ENCODE measurements around the gene RFTN2. TPM values are rescaled to one million over a fixed set of nuclear protein-coding genes. Genes with fewer than 3 reads are reported as not detected.

Gene RFTN2
- total and polyA plus RNA-seq, 2 of the 13 experiments (the other 11 are each of a cell fraction or from before 2014, with no cell fraction given): not detected

DNA sequence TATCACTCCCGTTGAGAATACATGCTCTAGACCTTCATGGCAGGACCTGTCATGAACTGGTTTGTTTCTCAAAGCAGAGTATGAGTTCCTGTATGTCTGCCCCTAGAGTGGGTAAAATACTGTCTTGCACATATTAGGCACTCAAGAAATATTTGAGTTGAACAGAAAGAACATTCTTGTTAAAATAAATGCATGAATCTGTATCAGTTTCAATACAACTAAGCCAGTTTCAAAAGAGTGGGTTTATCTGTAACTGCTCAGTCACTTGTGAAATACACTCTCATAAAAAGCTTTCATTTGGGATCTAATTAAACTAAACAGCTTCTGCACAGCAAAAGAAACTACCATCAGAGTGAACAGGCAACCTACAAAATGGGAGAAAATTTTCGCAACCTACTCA lies 69.2 kb downstream of the RFTN2 start (continued):
- TF ChIP-seq ZNF660 (CRISPR knock-in tag; IDR thresholded peaks at IDR 0.05; ENCODE audit: borderline replicate concordance, low read depth) (no peak), ZNF562 (CRISPR knock-in tag; IDR thresholded peaks at IDR 0.05; ENCODE audit: borderline replicate concordance) (no peak), ZNF24 (IDR thresholded peaks at IDR 0.05) (no peak)
- TF ChIP-seq, protein P1, sequence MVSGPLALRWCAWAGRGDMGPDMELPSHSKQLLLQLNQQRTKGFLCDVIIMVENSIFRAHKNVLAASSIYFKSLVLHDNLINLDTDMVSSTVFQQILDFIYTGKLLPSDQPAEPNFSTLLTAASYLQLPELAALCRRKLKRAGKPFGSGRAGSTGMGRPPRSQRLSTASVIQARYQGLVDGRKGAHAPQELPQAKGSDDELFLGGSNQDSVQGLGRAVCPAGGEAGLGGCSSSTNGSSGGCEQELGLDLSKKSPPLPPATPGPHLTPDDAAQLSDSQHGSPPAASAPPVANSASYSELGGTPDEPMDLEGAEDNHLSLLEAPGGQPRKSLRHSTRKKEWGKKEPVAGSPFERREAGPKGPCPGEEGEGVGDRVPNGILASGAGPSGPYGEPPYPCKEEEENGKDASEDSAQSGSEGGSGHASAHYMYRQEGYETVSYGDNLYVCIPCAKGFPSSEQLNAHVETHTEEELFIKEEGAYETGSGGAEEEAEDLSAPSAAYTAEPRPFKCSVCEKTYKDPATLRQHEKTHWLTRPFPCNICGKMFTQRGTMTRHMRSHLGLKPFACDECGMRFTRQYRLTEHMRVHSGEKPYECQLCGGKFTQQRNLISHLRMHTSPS (CRISPR knock-in tag; IDR thresholded peaks at IDR 0.05; ENCODE audit: low read depth): no peak
- TF ChIP-seq, protein P2, sequence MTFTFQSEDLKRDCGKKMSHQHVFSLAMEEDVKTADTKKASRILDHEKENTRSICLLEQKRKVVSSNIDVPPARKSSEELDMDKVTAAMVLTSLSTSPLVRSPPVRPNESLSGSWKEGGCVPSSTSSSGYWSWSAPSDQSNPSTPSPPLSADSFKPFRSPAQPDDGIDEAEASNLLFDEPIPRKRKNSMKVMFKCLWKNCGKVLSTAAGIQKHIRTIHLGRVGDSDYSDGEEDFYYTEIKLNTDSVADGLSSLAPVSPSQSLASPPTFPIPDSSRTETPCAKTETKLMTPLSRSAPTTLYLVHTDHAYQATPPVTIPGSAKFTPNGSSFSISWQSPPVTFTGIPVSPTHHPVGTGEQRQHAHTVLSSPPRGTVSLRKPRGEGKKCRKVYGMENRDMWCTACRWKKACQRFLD (CRISPR knock-in tag; IDR thresholded peaks at IDR 0.05; ENCODE audit: borderline replicate concordance): no peak

DNA sequence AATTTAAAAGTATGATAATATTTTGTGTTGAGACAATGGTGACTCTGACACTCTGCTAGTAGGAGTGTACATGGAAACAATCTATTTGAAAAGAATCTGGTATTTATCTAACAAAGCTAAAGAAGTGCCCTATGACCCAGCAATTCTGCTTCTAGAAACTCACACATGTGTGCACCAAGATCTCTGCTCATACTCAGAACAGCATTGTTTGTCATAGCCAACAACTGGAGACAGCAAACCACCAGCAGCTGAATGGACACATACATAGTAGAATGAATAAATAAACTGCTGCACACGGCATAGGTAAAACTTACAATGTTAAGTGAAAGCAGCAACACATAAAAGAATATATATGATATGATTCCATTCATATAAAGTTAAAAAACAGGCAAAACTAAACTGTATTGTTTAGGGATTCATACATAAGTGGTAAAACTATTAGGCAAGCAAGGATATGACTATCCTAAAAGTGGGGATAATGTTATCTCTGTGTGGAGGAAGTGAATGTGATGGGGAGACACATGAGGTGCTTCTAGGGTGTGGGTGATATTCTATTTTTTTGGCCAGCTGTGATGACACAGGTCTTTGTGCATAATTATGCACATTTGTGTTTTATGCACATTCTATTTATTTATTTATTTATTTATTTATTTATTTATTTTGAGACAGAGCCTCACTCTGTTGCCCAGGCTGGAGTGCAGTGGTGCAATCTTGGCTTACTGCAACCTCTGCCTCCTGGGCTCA lies 71.1 kb downstream of the RFTN2 start:
- peaks cover 9% of the 10 kb centered on the region for H3K4me1 ChIP-seq (ENCODE audit: insufficient read depth, low read length)
- H3K27me3 ChIP-seq (ENCODE audit: control insufficient read depth in 1 of 2, insufficient read depth in 2 of 2, low read length in 2 of 2): peaks cover 2 to 23% of the 10 kb centered on the region in 2 experiments; a peak in 4 of 5 replicates
- CTCF ChIA-PET (ENCODE audit: low intra/inter-chr PET ratio, low total read pairs): no interaction called here
- H3K79me2 ChIP-seq (ENCODE audit: insufficient read depth, low read length): no peaks in the 10 kb centered on the region
- H3K9me3 ChIP-seq (ENCODE audit: low read length): no peaks in the 10 kb centered on the region
- H2AFZ ChIP-seq (ENCODE audit: low read length): no peak overlapping the region
- no peak for TF ChIP-seq ZFP37 (CRISPR knock-in tag; IDR thresholded peaks at IDR 0.05; ENCODE audit: borderline replicate concordance)
- no peak for TF ChIP-seq TBL1XR1 (IDR thresholded peaks at IDR 0.05; ENCODE audit: borderline replicate concordance, low read length, partially characterized antibody)
- no peak for TF ChIP-seq IKZF4 (CRISPR knock-in tag; IDR thresholded peaks at IDR 0.05; ENCODE audit: borderline replicate concordance, low read depth, not compliant biosample characterization)
- TF ChIP-seq, protein P3, sequence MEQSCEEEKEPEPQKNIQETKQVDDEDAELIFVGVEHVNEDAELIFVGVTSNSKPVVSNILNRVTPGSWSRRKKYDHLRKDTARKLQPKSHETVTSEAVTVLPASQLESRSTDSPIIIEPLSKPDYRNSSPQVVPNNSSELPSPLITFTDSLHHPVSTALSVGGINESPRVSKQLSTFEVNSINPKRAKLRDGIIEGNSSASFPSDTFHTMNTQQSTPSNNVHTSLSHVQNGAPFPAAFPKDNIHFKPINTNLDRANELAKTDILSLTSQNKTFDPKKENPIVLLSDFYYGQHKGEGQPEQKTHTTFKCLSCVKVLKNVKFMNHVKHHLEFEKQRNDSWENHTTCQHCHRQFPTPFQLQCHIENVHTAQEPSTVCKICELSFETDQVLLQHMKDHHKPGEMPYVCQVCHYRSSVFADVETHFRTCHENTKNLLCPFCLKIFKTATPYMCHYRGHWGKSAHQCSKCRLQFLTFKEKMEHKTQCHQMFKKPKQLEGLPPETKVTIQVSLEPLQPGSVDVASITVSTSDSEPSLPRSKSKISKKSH (CRISPR knock-in tag; IDR thresholded peaks at IDR 0.05; ENCODE audit: borderline replicate concordance): no peak
- no peak overlapping the region for H3K9ac ChIP-seq (ENCODE audit: insufficient read depth, low read depth, low read length)
- H3K4me2 ChIP-seq (ENCODE audit: low read depth, low read length): no peak overlapping the region
- intact Hi-C loops (cut with micrococcal nuclease; ENCODE audit: unreplicated experiment) (no loop called here), in situ Hi-C loops (cut with HindIII; ENCODE audit: extremely low pct_ligation_motif_present, low pct_unique_long_range_greater_than_20kb) (no loop called here)
- H3K4me3 ChIP-seq (replicated peaks in 1 of 3; ENCODE audit: insufficient read depth in 1 of 3, low read depth in 2 of 3, low read length in 3 of 3): no peak overlapping the region
- H4K20me1 ChIP-seq (ENCODE audit: insufficient read depth, low read length): no peaks in the 10 kb centered on the region
- ATAC-seq (no peak), DNase-seq (ENCODE audit: low spot score) (no peak), FAIRE-seq (no peak)
- no peak overlapping the region for H3K27ac ChIP-seq (ENCODE audit: extremely low read length, insufficient read depth, low read length)
- 8% methylated on average over 1 of the region's 1 CpG for WGBS (ENCODE audit: low lambda C conversion rate)
- no TSS peak for BruUV-seq (replicated peaks)
- POLR2A ChIA-PET: no interaction called here
- no peaks in the 10 kb centered on the region for H3K36me3 ChIP-seq (replicated peaks in 1 of 2; ENCODE audit: control insufficient read depth in 1 of 2, insufficient read depth in 2 of 2, low read length in 2 of 2)

All from HepG2 (cell line).